SK-N-SH treated with all-trans-retinoic acid at 6 μM for 48 hours (cell line): ENCODE results near the gene SLC22A14.

Source experiments
- ATAC-seq: fragments of 200-7000 bp; cut with Tn5 transposase; 3 replicates; pipeline ENCODE4 v1.9.1; 2020; ENCODE audit warnings: mild to moderate bottlenecking, moderate library complexity
- ARNTL ChIP-seq: fragments of 450-650 bp; formaldehyde crosslinking; IDR thresholded peaks from 2 replicates; pipeline ENCODE4 v1.5.0; 2020; ENCODE audit warnings: low read depth, mild to moderate bottlenecking, moderate library complexity, borderline replicate concordance
- BACH2 ChIP-seq: fragments of 250-450 bp; sonication (Bioruptor Pico); IDR thresholded peaks from 2 replicates; pipeline ENCODE4 v1.9.0; 2021; ENCODE audit warnings: mild to moderate bottlenecking, borderline replicate concordance
- CSDC2 ChIP-seq: fragments of 250-450 bp; sonication (Bioruptor Pico); IDR thresholded peaks from 2 replicates; pipeline ENCODE4 v1.5.0; 2020; ENCODE audit warnings: mild to moderate bottlenecking, moderate library complexity
- ESRRG ChIP-seq: fragments of 250-450 bp; sonication (Bioruptor Pico); IDR thresholded peaks from 2 replicates; pipeline ENCODE4 v1.6.1; 2021; ENCODE audit warnings: mild to moderate bottlenecking
- GLIS3 ChIP-seq: fragments of 250-450 bp; sonication (Bioruptor Pico); IDR thresholded peaks from 2 replicates; pipeline ENCODE4 v1.5.0; 2020; ENCODE audit warnings: mild to moderate bottlenecking, moderate library complexity
- ISL1 ChIP-seq: fragments of 250-450 bp; sonication (Bioruptor Pico); IDR thresholded peaks from 2 replicates; pipeline ENCODE4 v2.1.2; 2022; ENCODE audit warnings: mild to moderate bottlenecking, moderate library complexity
- OSR1 ChIP-seq: fragments of 250-450 bp; sonication (Bioruptor Pico); IDR thresholded peaks from 2 replicates; pipeline ENCODE4 v1.8.0; 2022; ENCODE audit warnings: moderate library complexity, mild to moderate bottlenecking, inconsistent platforms
- PPARA ChIP-seq: fragments of 250-450 bp; sonication (Bioruptor Pico); IDR thresholded peaks from 2 replicates; pipeline ENCODE4 v1.5.0; 2020; ENCODE audit warnings: mild to moderate bottlenecking, borderline replicate concordance
- RARB ChIP-seq: fragments of 250-450 bp; sonication (Bioruptor Pico); IDR thresholded peaks from 2 replicates; pipeline ENCODE4 v1.8.0; 2021; ENCODE audit warnings: mild to moderate bottlenecking, moderate library complexity
- TCF4 ChIP-seq: fragments of 250-450 bp; sonication (Bioruptor Pico); IDR thresholded peaks from 2 replicates; pipeline ENCODE4 v1.8.0; 2021; ENCODE audit warnings: mild to moderate bottlenecking, moderate library complexity, borderline replicate concordance
- TOX ChIP-seq: fragments of 250-450 bp; sonication (Bioruptor Pico); IDR thresholded peaks from 2 replicates; pipeline ENCODE4 v1.8.0; 2021; ENCODE audit warnings: mild to moderate bottlenecking, moderate library complexity, borderline replicate concordance
- TSHZ2 ChIP-seq: fragments of 250-450 bp; sonication (Bioruptor Pico); IDR thresholded peaks from 2 replicates; pipeline ENCODE4 v1.5.0; 2020; ENCODE audit warnings: mild to moderate bottlenecking, moderate library complexity
- ZC3H10 ChIP-seq: fragments of 250-450 bp; sonication (Bioruptor Pico); IDR thresholded peaks from 2 replicates; pipeline ENCODE4 v1.5.1; 2021; ENCODE audit warnings: mild to moderate bottlenecking, moderate library complexity
- ZFP3 ChIP-seq: fragments of 250-450 bp; sonication (Bioruptor Pico); IDR thresholded peaks from 2 replicates; pipeline ENCODE4 v1.5.0; 2020; ENCODE audit warnings: mild to moderate bottlenecking, moderate library complexity
- ZFP30 ChIP-seq: fragments of 450-650 bp; formaldehyde crosslinking; IDR thresholded peaks from 2 replicates; pipeline ENCODE4 v1.5.0; 2022; ENCODE audit warnings: mild to moderate bottlenecking, moderate library complexity
- ZNF565 ChIP-seq: fragments of 450-650 bp; formaldehyde crosslinking; conservative IDR thresholded peaks from 2 replicates; pipeline ENCODE4 v1.5.0; 2020; ENCODE audit warnings: low read depth, mild to moderate bottlenecking, moderate library complexity
- ZNF70 ChIP-seq: fragments of 450-650 bp; formaldehyde crosslinking; IDR thresholded peaks from 2 replicates; pipeline ENCODE4 v1.5.0; 2020; ENCODE audit warnings: mild to moderate bottlenecking, moderate library complexity
- ZNF8 ChIP-seq: fragments of 450-650 bp; formaldehyde crosslinking; IDR thresholded peaks from 2 replicates; pipeline ENCODE4 v1.5.0; 2020; ENCODE audit warnings: mild to moderate bottlenecking, moderate library complexity
- TF ChIP-seq, protein P1 (sequence below): fragments of 250-450 bp; sonication (Bioruptor Pico); IDR thresholded peaks from 2 replicates; pipeline ENCODE4 v1.5.1; 2020; ENCODE audit warnings: low read depth, mild to moderate bottlenecking, moderate library complexity
- TF ChIP-seq, protein P2 (sequence below): fragments of 250-450 bp; sonication (Bioruptor Pico); IDR thresholded peaks from 2 replicates; pipeline ENCODE4 v1.8.0; 2020; ENCODE audit warnings: mild to moderate bottlenecking, moderate library complexity, borderline replicate concordance
- TF ChIP-seq, protein P3 (sequence below): fragments of 250-450 bp; sonication (Bioruptor Pico); IDR thresholded peaks from 2 replicates; pipeline ENCODE4 v1.8.0; 2021; ENCODE audit warnings: low read depth, mild to moderate bottlenecking, moderate library complexity, borderline replicate concordance

SLC22A14 gene

GRCh38 chr3:38265604-38266307, 16.3 kb upstream of the SLC22A14 start, which contains the start of gene SLC22A13:
Gene SLC22A13 (plus strand): TSS chr3:38265812. CDS start chr3:38265861, 49 bp downstream.
- TF ChIP-seq ZNF565 (CRISPR knock-in tag), result no peak
- TF ChIP-seq PPARA (CRISPR knock-in tag), result no peak
- no peak for TF ChIP-seq CSDC2 (CRISPR knock-in tag)
- no peak for TF ChIP-seq ZC3H10 (CRISPR knock-in tag)
- no peak for TF ChIP-seq ARNTL
- TF ChIP-seq ZFP3 (CRISPR knock-in tag), result no peak
- TF ChIP-seq ZNF70 (CRISPR knock-in tag), result no peak
- no peak for TF ChIP-seq ZNF8 (CRISPR knock-in tag)
- no peak for TF ChIP-seq ISL1
- no peak for TF ChIP-seq ESRRG
- TF ChIP-seq GLIS3, result no peak
- no peak for TF ChIP-seq OSR1 (CRISPR knock-in tag)
- no peak for TF ChIP-seq TSHZ2 (CRISPR knock-in tag)
- TF ChIP-seq, protein P1, sequence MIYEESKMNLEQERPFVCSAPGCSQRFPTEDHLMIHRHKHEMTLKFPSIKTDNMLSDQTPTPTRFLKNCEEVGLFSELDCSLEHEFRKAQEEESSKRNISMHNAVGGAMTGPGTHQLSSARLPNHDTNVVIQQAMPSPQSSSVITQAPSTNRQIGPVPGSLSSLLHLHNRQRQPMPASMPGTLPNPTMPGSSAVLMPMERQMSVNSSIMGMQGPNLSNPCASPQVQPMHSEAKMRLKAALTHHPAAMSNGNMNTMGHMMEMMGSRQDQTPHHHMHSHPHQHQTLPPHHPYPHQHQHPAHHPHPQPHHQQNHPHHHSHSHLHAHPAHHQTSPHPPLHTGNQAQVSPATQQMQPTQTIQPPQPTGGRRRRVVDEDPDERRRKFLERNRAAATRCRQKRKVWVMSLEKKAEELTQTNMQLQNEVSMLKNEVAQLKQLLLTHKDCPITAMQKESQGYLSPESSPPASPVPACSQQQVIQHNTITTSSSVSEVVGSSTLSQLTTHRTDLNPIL, result no peak
- TF ChIP-seq TCF4, result no peak
- no peak for TF ChIP-seq BACH2
- no peak for ATAC-seq

GRCh38 chr3:38266810-38267209, 15.3 kb upstream of the SLC22A14 start:
- ATAC-seq, result no peak
- TF ChIP-seq ZNF70 (CRISPR knock-in tag), result no peak
- TF ChIP-seq ZNF565 (CRISPR knock-in tag), result no peak
- TF ChIP-seq RARB (CRISPR knock-in tag), result no peak
- TF ChIP-seq ESRRG, result no peak
- TF ChIP-seq CSDC2 (CRISPR knock-in tag), result no peak
- TF ChIP-seq TCF4, result no peak

- no peak for TF ChIP-seq ZFP30 (CRISPR knock-in tag)
- no peak for ATAC-seq
Measured at GRCh38 chr3:38267662-38268061, 14.4 kb upstream of the SLC22A14 start.

GRCh38 chr3:38268087-38268486, 14.0 kb upstream of the SLC22A14 start:
- TF ChIP-seq OSR1 (CRISPR knock-in tag), result no peak
- no peak for TF ChIP-seq BACH2
- TF ChIP-seq ZNF8 (CRISPR knock-in tag), result no peak
- TF ChIP-seq ZC3H10 (CRISPR knock-in tag), result no peak
- TF ChIP-seq TOX (CRISPR knock-in tag), result no peak
- ATAC-seq, result no peak

DNA sequence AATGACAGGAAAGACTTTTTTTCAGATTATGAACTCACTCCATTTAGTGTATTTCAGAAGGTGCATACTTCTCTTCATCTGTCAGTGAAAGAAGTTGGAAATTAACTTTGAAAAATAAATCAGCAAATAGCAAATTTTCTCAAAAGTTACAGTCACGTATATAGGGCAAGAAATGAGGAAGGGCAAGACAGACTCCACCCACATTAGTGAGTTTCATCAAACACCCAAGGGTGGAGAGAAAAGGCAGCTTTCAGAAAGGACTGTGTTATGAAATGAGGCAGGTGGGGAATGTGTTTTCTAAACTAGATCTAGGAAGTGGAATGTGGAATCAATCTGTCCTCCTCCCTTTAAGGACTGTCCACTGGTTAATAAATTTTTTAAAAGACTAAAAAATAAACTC, 13.6 kb upstream of the SLC22A14 start:
- no peak for ATAC-seq
- TF ChIP-seq CSDC2 (CRISPR knock-in tag), result no peak
- no peak for TF ChIP-seq ISL1
- TF ChIP-seq, protein P2, sequence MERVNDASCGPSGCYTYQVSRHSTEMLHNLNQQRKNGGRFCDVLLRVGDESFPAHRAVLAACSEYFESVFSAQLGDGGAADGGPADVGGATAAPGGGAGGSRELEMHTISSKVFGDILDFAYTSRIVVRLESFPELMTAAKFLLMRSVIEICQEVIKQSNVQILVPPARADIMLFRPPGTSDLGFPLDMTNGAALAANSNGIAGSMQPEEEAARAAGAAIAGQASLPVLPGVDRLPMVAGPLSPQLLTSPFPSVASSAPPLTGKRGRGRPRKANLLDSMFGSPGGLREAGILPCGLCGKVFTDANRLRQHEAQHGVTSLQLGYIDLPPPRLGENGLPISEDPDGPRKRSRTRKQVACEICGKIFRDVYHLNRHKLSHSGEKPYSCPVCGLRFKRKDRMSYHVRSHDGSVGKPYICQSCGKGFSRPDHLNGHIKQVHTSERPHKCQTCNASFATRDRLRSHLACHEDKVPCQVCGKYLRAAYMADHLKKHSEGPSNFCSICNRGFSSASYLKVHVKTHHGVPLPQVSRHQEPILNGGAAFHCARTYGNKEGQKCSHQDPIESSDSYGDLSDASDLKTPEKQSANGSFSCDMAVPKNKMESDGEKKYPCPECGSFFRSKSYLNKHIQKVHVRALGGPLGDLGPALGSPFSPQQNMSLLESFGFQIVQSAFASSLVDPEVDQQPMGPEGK (CRISPR knock-in tag), result no peak
- TF ChIP-seq, protein P3, sequence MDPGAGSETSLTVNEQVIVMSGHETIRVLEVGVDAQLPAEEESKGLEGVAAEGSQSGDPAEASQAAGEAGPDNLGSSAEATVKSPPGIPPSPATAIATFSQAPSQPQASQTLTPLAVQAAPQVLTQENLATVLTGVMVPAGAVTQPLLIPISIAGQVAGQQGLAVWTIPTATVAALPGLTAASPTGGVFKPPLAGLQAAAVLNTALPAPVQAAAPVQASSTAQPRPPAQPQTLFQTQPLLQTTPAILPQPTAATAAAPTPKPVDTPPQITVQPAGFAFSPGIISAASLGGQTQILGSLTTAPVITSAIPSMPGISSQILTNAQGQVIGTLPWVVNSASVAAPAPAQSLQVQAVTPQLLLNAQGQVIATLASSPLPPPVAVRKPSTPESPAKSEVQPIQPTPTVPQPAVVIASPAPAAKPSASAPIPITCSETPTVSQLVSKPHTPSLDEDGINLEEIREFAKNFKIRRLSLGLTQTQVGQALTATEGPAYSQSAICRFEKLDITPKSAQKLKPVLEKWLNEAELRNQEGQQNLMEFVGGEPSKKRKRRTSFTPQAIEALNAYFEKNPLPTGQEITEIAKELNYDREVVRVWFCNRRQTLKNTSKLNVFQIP (CRISPR knock-in tag), result no peak
- no peak for TF ChIP-seq ESRRG
- no peak for TF ChIP-seq ZNF70 (CRISPR knock-in tag)
- TF ChIP-seq BACH2, result no peak
- no peak for TF ChIP-seq ZFP3 (CRISPR knock-in tag)
- no peak for TF ChIP-seq ZFP30 (CRISPR knock-in tag)
- TF ChIP-seq TCF4, result no peak
